H9 (cell line): ENCODE results near the gene TECPR2. TPM values are rescaled to one million over a fixed set of nuclear protein-coding genes. Genes with fewer than 3 reads are reported as not detected.

Experiments used
- DNase-seq: peaks from one replicate; pipeline ENCODE4 v3.0.0-alpha.2; 2017
- H2AFZ ChIP-seq: one replicate; pipeline ENCODE4 v1.6.1; 2013; ENCODE audit warnings: mild to moderate bottlenecking, low read length, control low read depth, moderate library complexity
- H2AK5ac ChIP-seq: 2 replicates; pipeline ENCODE4 v1.6.1; 2013; ENCODE audit warnings: low read length, control low read depth, mixed read lengths; ENCODE audit not compliant: insufficient read length
- H2BK120ac ChIP-seq: one replicate; pipeline ENCODE4 v1.6.1; 2013; ENCODE audit warnings: low read depth, mild to moderate bottlenecking, low read length, control low read depth, inconsistent platforms; ENCODE audit not compliant: poor library complexity, severe bottlenecking
- H2BK12ac ChIP-seq: 2 replicates; pipeline ENCODE4 v1.6.1; 2013; ENCODE audit warnings: low read length, control low read depth, mixed read lengths, low read depth; ENCODE audit not compliant: insufficient read length
- H2BK15ac ChIP-seq: 2 replicates; pipeline ENCODE4 v1.6.1; 2013; ENCODE audit warnings: low read depth, low read length, control low read depth
- H2BK20ac ChIP-seq: one replicate; pipeline ENCODE4 v1.6.1; 2013; ENCODE audit warnings: low read depth, mild to moderate bottlenecking, low read length, control low read depth, inconsistent platforms; ENCODE audit not compliant: poor library complexity, severe bottlenecking
- H2BK5ac ChIP-seq: 2 replicates; pipeline ENCODE4 v1.6.1; 2013; ENCODE audit warnings: low read length, control low read depth, mixed read lengths; ENCODE audit not compliant: insufficient read length
- H3K14ac ChIP-seq: 2 replicates; pipeline ENCODE4 v1.6.1; 2013; ENCODE audit warnings: low read length, control low read depth; ENCODE audit not compliant: insufficient read depth
- H3K18ac ChIP-seq: 2 replicates; pipeline ENCODE4 v1.6.1; 2013; ENCODE audit warnings: low read depth, mild to moderate bottlenecking, mixed read lengths, low read length, control low read depth; ENCODE audit not compliant: insufficient read length
- H3K23ac ChIP-seq: 2 replicates; pipeline ENCODE4 v1.6.1; 2013; ENCODE audit warnings: low read length, control low read depth, mixed read lengths, low read depth; ENCODE audit not compliant: insufficient read length
- H3K23me2 ChIP-seq: 2 replicates; pipeline ENCODE4 v1.6.1; 2013; ENCODE audit warnings: low read depth, mild to moderate bottlenecking, mixed read lengths, low read length, control low read depth; ENCODE audit not compliant: insufficient read length, poor library complexity, severe bottlenecking
- H3K27ac ChIP-seq: 2 replicates; pipeline ENCODE4 v1.5.1; 2013; ENCODE audit warnings: low read length, control low read depth, mixed read lengths, low read depth; ENCODE audit not compliant: insufficient read length
- H3K27me3 ChIP-seq: 2 replicates; pipeline ENCODE4 v1.6.1; 2013; ENCODE audit warnings: low read length, control low read depth, inconsistent platforms; ENCODE audit not compliant: insufficient read depth
- H3K4ac ChIP-seq: 2 replicates; pipeline ENCODE4 v1.6.1; 2013; ENCODE audit warnings: low read depth, mild to moderate bottlenecking, control low read depth, inconsistent platforms, low read length, moderate library complexity
- H3K4me1 ChIP-seq: 2 replicates; pipeline ENCODE4 v1.6.1; 2013; ENCODE audit warnings: low read length, control low read depth, inconsistent platforms; ENCODE audit not compliant: insufficient read depth
- H3K4me2 ChIP-seq: 2 replicates; pipeline ENCODE4 v1.6.1; 2013; ENCODE audit warnings: low read length, control low read depth, mixed read lengths; ENCODE audit not compliant: insufficient read length, insufficient read depth
- H3K56ac ChIP-seq: 2 replicates; pipeline ENCODE4 v1.6.1; 2013; ENCODE audit warnings: low read depth, mild to moderate bottlenecking, mixed read lengths, low read length, control low read depth; ENCODE audit not compliant: insufficient read length
- H3K79me1 ChIP-seq: 2 replicates; pipeline ENCODE4 v1.6.1; 2013; ENCODE audit warnings: low read depth, mild to moderate bottlenecking, moderate library complexity, low read length, control low read depth, inconsistent platforms; ENCODE audit not compliant: insufficient read depth, poor library complexity, severe bottlenecking
- H3K79me2 ChIP-seq: 2 replicates; pipeline ENCODE4 v1.6.1; 2013; ENCODE audit warnings: low read length, control low read depth, inconsistent platforms; ENCODE audit not compliant: insufficient read depth
- H3K9ac ChIP-seq: 2 replicates; pipeline ENCODE4 v1.6.1; 2013; ENCODE audit warnings: low read length, control low read depth, mixed read lengths; ENCODE audit not compliant: insufficient read length; ENCODE audit errors: extremely low read depth
- H3K9me3 ChIP-seq: one replicate; pipeline ENCODE4 v1.6.1; 2013; ENCODE audit warnings: low read depth, low read length, inconsistent platforms; ENCODE audit not compliant: control insufficient read depth
- H3T11ph ChIP-seq: one replicate; pipeline ENCODE4 v1.6.1; 2013; ENCODE audit warnings: mild to moderate bottlenecking, low read length, control low read depth, inconsistent platforms
- H4K20me1 ChIP-seq: one replicate; pipeline ENCODE4 v1.6.1; 2013; ENCODE audit not compliant: control insufficient read depth, insufficient read length, insufficient read depth
- H4K5ac ChIP-seq: 2 replicates; pipeline ENCODE4 v1.6.1; 2013; ENCODE audit warnings: low read depth, mild to moderate bottlenecking, mixed read lengths, low read length, control low read depth; ENCODE audit not compliant: insufficient read length
- H4K8ac ChIP-seq: replicated peaks from 2 replicates; pipeline ENCODE4 v1.6.1; 2013; ENCODE audit warnings: low read length, control low read depth, mixed read lengths, low read depth; ENCODE audit not compliant: insufficient read length
- H4K91ac ChIP-seq: 2 replicates; pipeline ENCODE4 v1.6.1; 2013; ENCODE audit warnings: low read depth, mild to moderate bottlenecking, moderate library complexity, mixed read lengths, low read length, control low read depth; ENCODE audit not compliant: insufficient read length
- H3K27ac Mint-ChIP-seq, 3 experiments: 2 replicates in 2 of 3; 3 replicates in 1 of 3; pipeline ENCODE4 v1.8.0; 2020 to 2021; ENCODE audit warnings: mixed read lengths in 3 of 3, mild to moderate bottlenecking in 1 of 3, moderate library complexity in 1 of 3
- H3K27me3 Mint-ChIP-seq: 2 replicates; pipeline ENCODE4 v1.8.0; 2021; ENCODE audit warnings: low read depth, mild to moderate bottlenecking, moderate library complexity, mixed read lengths
- H3K36me3 Mint-ChIP-seq, 3 experiments: 2 replicates in 2 of 3; 3 replicates in 1 of 3; pipeline ENCODE4 v1.8.0; 2020 to 2021; ENCODE audit warnings: low read depth in 3 of 3, mixed read lengths in 3 of 3; ENCODE audit not compliant: insufficient read depth in 1 of 3
- H3K4me1 Mint-ChIP-seq, 2 experiments: 2 replicates each; pipeline ENCODE4 v1.8.0; 2020; ENCODE audit warnings: mixed read lengths in 2 of 2
- H3K4me3 Mint-ChIP-seq, 2 experiments: 2 replicates in 1 of 2; 3 replicates in 1 of 2; pipeline ENCODE4 v1.8.0; 2020 to 2021; ENCODE audit warnings: mild to moderate bottlenecking in 2 of 2, mixed read lengths in 2 of 2, moderate library complexity in 1 of 2
- H3K9me3 Mint-ChIP-seq, 2 experiments: 2 replicates in 1 of 2; 3 replicates in 1 of 2; pipeline ENCODE4 v1.8.0; 2020; ENCODE audit warnings: mild to moderate bottlenecking in 2 of 2, mixed read lengths in 2 of 2, moderate library complexity in 1 of 2
- total RNA-seq: library from RNA; stranded (reverse); gene quantifications from 2 replicates; pipeline ENCODE4 v1.2.1, GENCODE V29; 2021
- TF ChIP-seq, protein P1 (sequence below): fragments of 200-600 bp; sonication (generic); conservative IDR thresholded peaks from 3 replicates; pipeline ENCODE4 v1.8.0; 2021; ENCODE audit warnings: antibody characterized with exemption, mild to moderate bottlenecking

The TECPR2 gene
- total RNA-seq, 1 experiment from 2014 or later: 15.4 TPM

DNA sequence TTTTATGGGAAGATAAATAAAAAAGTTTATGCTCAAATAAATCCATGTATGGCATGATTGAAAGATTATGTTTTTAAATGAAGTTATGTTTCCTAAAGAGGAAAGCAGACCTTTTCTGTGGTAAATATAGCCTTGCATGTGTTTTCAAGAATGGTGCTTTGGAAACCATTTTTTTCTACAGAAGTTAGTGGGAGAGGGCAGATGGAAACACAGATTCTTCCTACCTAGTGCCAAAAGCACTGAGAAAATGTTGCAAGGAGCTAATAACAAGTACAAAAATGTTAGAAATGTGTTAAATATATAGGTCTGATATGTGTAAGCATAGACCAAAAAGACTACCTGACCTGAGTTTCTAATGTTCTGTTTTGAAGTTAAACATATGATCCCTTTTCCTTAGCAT is 24.3 kb downstream of the TECPR2 start:
- H2AFZ ChIP-seq: no peak overlapping the region
- no peak overlapping the region for H2AK5ac ChIP-seq
- H3K9me3 ChIP-seq: no peaks in the 10 kb centered on the region
- no peaks in the 10 kb centered on the region; the same call in 1 of the 2 replicates for H3K4me1 ChIP-seq
- H2BK20ac ChIP-seq: no peak overlapping the region
- H3K23me2 ChIP-seq: no peaks in the 10 kb centered on the region
- no peak overlapping the region for H2BK12ac ChIP-seq
- H3K27ac Mint-ChIP-seq: no peak overlapping the region; a peak in 1 of 7 replicates
- H3K79me1 ChIP-seq: no peaks in the 10 kb centered on the region
- no peak overlapping the region for H3K9ac ChIP-seq
- no peak overlapping the region for H3K56ac ChIP-seq
- no peak overlapping the region for H2BK120ac ChIP-seq
- H4K20me1 ChIP-seq: no peaks in the 10 kb centered on the region
- no peaks in the 10 kb centered on the region for H3K79me2 ChIP-seq
- H3K27ac ChIP-seq: no peak overlapping the region
- TF ChIP-seq, protein P1, sequence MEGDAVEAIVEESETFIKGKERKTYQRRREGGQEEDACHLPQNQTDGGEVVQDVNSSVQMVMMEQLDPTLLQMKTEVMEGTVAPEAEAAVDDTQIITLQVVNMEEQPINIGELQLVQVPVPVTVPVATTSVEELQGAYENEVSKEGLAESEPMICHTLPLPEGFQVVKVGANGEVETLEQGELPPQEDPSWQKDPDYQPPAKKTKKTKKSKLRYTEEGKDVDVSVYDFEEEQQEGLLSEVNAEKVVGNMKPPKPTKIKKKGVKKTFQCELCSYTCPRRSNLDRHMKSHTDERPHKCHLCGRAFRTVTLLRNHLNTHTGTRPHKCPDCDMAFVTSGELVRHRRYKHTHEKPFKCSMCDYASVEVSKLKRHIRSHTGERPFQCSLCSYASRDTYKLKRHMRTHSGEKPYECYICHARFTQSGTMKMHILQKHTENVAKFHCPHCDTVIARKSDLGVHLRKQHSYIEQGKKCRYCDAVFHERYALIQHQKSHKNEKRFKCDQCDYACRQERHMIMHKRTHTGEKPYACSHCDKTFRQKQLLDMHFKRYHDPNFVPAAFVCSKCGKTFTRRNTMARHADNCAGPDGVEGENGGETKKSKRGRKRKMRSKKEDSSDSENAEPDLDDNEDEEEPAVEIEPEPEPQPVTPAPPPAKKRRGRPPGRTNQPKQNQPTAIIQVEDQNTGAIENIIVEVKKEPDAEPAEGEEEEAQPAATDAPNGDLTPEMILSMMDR: no peak
- H3K4me3 Mint-ChIP-seq: no peak overlapping the region
- H3K36me3 Mint-ChIP-seq: peaks cover 0 to 3% (median under 1%) of the 10 kb centered on the region in 3 experiments; a peak in 4 of 7 replicates
- no peak overlapping the region for H2BK5ac ChIP-seq
- no peak overlapping the region for H4K91ac ChIP-seq
- no peaks in the 10 kb centered on the region for H3K27me3 ChIP-seq
- H3K9me3 Mint-ChIP-seq: no peaks in the 10 kb centered on the region; a peak in 1 of 5 replicates
- no peak overlapping the region for H3K18ac ChIP-seq
- H3K23ac ChIP-seq: no peak overlapping the region
- H3K14ac ChIP-seq: no peak overlapping the region
- H2BK15ac ChIP-seq: no peak overlapping the region
- H3T11ph ChIP-seq: no peak overlapping the region
- peaks cover 5 to 6% of the 10 kb centered on the region in 2 experiments for H3K4me1 Mint-ChIP-seq
- no peak overlapping the region for H3K4me2 ChIP-seq
- no peak for DNase-seq
- no peak overlapping the region for H3K4ac ChIP-seq
- H4K8ac ChIP-seq: no peak overlapping the region
- H4K5ac ChIP-seq: no peak overlapping the region
- H3K27me3 Mint-ChIP-seq: no peaks in the 10 kb centered on the region
